GM19193 (cell line): Measurements from ENCODE around the gene TSSK6.

Source experiments
- POLR2A ChIP-seq: IDR thresholded peaks from 4 replicates; pipeline ENCODE4 v1.6.1; 2011; ENCODE audit not compliant: insufficient read depth, insufficient read length; ENCODE audit errors: extremely low read depth

Gene TSSK6

DNA sequence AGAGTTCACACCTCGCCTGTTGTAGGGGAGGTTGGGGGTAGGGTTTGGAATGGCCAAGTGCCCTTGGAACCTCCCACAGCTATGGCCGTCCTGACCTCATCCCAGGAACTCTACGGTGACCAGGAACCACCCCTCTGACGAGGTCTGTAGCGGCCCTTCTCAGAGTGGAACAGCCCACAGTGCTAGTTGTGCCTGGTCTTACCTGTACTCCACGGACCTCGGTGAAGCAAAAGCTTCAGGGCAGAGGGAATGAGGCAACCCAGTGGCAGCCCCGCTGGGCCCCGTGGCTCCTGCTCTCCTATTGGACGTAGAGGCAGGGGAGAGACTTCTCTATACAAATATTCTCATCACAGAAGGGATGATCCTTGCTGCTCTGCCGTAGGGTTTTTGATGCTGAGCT is 7.1 kb downstream of the TSSK6 start:
- no peak for TF ChIP-seq POLR2A

DNA sequence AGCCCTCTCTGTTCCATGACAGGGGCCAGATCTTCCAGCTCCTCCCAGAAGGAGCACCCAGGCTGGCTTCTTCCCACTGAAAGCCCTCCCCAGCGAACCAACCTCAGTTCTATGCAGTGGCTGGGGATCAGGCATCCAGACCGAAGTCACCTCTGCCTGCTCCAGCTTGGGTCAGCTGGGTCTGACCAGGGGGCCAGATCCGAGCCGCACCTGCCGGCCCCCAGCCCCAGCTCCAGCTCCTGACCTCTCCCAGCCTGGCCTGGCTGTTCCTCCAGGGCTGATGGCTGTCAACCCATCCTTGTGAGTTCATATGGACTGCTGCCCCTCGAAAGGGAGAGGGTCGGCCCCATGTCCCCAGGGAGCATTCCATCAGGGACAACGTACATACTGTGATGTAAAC is 8.0 kb downstream of the TSSK6 start:
- TF ChIP-seq POLR2A, result no peak

DNA sequence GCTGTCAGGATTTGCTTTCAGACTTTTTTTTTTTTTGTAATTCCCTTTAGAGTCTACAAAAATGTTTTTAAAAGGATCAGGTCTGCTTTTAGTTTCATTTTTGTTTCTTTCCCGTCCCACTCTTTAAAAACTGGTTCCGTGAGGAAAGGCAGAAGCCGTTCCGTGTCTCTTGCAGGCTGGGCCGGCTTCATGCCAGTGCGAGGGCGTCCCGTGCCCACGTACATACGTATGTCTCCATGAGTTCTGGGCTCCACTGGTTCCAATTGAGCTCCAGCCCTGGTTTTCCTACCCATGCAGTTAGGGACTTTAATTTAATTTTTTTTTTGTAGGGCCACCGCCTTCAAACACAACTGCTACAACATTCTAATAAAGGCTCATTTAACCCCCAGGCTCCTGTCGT is 8.8 kb downstream of the TSSK6 start:
- TF ChIP-seq POLR2A, result no peak

DNA sequence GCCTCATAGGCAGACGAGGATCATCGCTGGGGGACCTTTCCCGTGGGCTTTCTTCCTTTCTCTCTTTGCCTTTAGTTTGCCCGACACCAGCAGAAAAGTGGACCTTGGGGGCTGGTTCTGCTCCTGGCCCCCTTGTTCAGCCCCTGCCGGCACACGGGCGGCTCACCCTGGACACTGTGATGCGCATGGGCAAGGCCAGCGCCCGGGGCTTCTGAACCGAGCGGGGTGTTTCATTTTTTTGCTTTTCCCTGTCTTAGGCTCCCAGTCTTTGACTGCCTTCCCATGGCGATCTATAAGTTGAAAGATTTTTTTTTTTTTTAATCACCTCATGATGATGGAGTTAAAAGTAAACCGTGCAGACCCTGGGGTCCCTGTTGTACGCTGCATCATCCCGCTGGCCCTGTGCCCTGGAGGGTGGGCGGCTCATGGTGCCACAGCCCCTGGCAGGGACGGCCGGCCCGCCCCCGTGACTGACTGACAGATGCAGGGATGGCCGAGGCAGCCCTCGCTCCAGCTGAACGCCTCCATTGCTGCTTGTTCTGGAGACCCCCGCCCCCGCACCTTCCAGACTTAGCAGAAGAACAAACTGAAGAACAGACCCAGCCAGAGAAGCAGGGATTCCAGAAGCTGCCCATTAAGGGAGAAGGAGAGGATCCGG is 9.6 kb downstream of the TSSK6 start:
- TF ChIP-seq POLR2A, result no peak

DNA sequence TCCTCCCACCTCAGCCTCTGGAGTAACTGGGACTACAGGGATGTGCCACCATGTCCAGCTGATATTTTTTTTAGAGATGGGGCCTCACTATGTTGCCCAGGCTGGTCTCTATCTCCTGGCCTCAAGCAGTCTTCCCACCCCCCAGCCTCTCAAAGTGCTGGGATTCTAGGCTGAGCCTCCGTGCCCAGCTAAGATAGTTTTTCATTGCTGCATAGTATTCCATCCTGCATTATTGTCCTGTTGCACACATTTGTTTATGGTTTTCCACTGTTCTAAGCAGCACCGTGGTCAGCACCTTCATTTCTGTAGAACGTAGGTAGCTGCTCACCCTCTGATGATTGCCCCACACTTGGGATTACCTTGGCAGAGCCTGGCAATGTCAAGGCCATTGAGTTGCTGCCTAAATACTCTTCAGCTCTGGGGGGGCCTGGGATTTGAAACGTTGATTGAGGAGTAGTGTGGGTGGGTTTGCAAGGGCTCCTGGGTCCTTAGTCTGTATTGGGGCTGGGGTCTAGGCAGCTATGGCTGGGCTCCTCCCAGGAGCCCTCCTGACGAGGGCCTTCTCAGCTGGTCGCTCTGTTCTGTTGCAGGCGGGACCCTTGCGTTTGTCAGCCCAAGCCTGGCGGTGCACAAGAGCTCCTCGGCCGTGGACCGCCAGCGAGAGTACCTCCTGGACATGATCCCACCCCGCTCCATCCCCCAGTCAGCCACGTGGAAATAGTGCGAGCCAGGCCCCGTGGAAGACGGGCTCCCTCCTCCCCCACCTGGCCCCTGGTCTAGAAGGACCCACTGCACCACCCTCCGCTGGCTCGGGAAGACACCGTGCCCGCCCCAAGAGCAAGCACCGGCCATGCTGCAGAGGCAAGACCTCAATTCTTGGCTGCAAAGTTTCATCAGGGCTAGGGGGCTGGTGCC is 10.3 kb downstream of the TSSK6 start:
- no peak for TF ChIP-seq POLR2A

DNA sequence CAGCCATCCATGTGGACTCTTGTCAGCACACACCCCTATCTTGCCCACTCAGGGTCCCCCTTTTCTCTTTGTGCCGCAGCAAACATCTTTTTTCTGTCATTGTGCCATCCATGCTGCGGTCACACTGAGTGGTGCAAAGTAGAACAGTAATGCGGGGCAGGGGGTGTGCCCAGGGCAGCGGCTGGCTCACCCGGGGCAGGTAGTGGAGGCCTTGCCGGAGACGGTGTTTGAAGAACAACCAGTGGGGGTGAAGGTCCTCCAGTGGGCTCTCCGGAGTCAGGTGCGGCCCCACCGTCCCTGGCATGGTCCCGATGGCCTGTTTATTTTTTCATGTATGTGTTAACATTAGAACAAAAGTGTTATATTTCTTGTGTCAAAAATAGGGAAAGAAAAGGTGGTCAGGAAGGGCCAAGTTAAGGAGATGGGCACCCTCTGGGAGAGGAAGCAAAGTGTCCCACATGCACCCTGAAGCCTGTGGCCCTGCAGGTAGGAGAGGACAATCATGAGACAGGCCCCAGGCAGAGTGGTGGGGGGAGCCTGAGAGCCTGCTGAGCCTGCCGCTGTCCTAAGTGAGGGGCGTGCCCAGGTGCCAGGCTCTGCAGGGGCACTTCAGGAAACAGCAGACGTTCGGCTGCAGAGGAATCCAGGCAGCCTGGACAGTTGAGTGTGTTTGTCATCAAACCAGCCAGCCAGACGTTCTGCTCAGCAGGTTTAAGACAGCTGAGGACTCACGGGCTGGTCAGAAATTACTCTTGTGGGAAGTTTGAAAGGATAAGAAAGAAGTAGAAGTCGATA is 12.3 kb downstream of the TSSK6 start:
- TF ChIP-seq POLR2A, result no peak

DNA sequence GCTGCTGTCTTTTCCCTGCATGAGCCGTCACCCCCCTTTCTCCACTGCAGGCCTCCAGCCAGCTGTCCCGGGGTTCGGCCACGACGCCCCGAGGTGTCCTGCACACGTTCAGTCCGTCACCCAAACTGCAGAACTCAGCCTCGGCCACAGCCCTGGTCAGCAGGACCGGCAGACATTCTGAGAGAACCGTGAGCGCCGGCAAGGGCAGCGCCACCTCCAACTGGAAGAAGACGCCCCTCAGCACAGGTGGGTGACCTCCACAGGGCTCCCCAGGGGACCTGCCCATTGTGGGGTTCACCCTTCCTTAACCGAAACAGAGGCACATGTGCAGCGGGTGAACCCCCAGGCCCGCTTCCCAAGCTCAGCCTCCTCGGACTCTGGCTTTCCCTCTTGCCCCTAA is 13.1 kb downstream of the TSSK6 start:
- TF ChIP-seq POLR2A, result no peak

DNA sequence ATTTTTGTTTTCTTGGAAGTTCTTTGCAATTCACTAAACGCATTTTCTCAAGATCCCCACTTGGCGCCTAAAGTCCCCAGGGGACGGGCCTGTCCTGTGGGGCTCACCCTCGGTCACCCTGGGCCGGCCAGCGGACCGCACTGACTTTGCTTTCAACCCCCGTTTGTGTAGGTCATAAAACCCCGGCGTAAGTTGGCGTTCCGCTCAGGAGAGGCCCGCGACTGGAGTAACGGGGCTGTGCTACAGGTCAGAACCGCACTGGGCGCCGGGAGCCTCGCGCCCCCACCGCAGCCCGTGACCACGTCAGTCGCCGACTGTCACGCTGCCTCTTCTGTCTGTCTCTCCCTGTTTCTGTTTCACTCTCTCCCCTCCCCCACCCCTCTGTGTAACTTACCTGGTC is 13.6 kb downstream of the TSSK6 start:
- TF ChIP-seq POLR2A, result no peak

DNA sequence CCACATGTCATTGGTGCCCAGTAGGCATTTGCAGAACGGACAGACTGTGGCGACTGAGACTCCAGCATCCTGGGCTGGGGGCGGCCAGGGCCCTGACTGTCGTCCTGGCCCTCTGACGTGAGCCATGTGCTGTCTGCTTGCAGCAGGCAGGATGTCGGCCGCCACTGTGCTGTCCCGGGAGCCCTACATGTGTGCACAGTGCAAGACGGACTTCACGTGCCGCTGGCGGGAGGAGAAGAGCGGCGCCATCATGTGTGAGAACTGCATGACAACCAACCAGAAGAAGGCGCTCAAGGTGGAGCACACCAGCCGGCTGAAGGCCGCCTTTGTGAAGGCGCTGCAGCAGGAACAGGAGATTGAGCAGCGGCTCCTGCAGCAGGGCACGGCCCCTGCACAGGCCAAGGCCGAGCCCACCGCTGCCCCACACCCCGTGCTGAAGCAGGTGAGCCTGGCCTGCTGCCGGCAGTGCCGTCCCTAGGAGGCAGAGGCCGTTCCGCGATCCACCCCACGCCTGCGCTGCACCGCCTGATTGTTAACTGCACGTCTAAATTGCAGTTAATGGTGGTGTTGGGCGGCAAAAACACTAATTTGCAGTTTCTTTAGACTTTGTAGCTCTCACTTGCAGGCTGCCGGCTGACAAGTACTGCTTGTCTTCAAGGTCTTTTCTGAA is 14.2 kb downstream of the TSSK6 start:
- no peak for TF ChIP-seq POLR2A

DNA sequence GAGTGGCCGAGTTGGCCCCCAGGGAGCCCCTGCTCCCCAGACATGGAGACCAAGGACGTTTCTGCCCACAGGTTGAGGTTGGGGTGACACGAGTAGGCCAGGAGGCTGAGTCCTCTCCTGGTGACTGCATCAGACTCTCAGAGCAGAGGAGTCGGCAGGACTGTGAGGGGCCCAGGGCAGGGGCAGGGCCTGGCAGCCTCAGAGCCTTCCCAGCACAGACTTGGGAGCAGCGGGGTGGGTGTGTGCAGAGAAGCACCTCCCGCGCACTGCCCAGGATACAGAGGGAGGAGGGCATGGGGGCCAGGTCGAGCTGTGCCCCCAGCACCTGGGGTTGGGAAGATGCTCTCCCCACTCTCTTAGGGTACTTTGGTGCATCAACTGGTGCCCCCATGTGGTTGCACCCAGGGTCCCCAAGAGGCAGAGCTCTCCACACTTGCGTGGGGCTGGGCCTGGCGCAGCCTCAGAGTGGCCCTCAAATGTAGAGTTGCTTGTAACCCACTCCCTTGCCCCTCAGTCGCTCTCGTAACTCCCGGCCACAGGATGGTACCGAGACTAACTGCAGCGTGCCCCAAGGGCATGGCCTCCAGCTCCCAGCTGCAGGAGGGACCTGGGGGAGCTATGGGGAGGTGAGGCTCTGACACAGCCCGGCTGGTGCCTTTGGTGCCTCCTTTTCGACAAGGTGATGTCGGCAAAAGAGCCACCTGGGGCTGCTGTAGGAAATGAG is 15.9 kb downstream of the TSSK6 start:
- TF ChIP-seq POLR2A, result no peak

DNA sequence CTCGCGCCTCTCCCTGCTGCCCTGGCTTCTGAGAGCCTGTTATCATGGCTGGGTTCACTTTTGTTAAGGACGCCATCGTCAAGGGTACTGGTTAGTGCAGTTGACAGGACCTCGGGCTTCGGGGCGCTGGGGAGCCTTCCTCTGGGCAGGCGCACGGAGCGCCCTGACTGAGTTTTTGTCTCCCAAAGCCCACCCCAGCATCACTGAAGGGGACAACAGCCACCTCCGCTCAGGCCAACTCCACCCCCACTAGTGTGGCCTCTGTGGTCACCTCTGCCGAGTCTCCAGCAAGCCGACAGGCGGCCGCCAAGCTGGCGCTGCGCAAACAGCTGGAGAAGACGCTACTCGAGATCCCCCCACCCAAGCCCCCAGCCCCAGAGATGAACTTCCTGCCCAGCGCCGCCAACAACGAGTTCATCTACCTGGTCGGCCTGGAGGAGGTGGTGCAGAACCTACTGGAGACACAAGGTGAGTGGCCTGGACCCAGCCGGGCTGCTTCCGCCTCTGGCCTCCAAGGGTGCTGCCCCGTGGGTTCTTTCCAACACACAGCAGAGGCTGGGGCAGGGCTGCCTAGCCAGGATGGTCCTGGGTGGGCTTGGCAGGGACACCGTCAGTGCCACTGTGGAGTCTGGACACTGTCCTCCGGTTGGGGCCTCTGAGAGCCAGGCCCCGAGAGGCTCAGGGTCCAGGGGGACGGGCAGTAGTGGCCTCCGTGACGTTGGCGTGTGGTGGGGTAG is 16.9 kb downstream of the TSSK6 start:
- TF ChIP-seq POLR2A, result no peak

DNA sequence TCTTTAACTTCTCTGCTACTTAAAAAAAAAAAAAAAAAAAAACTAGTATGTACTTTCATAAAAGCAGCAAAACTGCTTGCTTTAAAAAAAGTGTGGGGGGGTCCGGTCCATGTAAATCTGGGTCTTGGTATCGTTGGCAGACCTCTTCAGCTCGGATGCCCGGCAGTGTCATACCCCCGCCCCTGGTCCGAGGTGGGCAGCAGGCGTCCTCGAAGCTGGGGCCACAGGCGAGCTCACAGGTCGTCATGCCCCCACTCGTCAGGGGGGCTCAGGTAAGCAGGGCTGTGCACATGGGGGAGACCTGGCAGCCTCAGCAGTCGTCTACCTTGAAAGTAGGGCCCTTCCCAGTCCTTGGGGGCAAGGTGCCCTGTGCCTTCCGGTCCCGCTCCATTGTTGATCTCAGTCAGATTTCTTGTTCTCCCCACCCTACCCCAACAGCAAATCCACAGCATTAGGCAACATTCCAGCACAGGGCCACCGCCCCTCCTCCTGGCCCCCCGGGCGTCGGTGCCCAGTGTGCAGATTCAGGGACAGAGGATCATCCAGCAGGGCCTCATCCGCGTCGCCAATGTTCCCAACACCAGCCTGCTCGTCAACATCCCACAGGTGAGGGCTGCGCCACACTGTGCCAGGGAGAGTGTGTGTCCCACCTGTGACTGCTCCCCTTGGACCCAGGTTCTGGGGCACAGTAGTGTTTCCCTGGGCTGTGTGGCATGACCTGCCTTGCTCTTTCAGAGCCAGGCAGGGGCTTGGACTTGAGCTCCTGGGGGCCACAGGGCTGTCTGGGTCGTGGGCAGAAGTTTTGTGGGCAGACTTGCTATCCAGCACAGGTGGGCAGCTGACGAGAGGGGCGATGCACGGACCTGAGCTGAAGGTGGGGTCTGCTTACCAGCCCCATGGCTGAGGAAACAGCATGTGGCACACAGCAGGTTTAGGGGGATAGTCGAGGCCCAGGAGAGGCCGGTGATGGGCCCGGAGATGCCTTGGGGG is 19.4 kb downstream of the TSSK6 start:
- TF ChIP-seq POLR2A, result no peak
